HTERT RPE-1 (cell line): ENCODE results near the gene SPZ1.
"Not testable (repeated sequence)": the region's sequence is repeated elsewhere in the genome, so short reads cannot be mapped to it uniquely, and the experiment has no call there.

Experiments
- in situ Hi-C: fragments of 300-500 bp; cut with MboI; formaldehyde crosslinking; loops from 4 replicates; pipeline ENCODE4 v1.14.3; 2020; ENCODE audit warnings: low sequenced_read_pairs

SPZ1 gene

DNA sequence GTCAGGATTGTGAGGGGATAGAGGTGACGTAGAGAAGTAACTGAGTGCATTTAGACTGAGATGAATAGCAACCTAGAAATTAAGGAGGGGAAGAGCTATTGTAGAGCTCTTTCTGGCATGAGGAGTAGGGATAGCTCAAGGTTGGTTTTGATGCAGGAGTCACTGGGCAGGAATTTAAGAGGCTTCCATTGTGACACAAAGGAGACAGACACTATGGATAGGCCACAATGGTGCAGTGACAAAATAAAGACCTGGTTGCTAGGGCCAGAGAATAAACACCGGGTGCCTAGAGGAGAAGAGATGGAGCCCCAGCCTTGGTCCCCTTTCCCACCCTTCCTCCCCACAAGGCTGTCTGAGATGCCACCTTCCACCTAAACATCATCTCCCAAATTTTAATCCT is at the start of gene SPZ1:
SPZ1 (plus strand) TSS at position 301 of the 400 bp plus-strand sequence. CDS start 214 bp downstream, outside the sequence.
- in situ Hi-C loops, result no loop called here

DNA sequence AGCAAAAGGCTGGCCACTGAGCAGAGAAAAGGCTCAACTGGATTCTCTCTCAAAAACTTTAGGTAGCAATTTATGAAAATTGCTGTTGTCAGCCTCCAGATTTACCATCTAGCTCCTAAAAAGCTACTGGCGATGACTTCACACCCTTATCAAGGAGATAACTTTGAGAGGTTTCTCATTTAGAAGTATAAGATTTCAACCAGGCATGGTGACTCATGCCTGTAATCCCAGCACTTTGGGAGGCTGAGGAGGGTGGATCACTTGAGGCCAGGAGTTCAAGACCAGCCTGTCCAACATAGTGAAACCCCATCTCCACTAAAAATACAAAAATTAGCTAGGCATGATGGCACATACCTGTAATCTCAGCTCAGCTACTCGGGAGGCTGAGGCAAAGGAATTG is 49.3 kb upstream of the SPZ1 start:
- in situ Hi-C loops, result not testable (repeated sequence)

- in situ Hi-C loops, result no loop called here
Observed at GRCh38 chr5:80275347-80275746, 44.5 kb upstream of the SPZ1 start.

DNA sequence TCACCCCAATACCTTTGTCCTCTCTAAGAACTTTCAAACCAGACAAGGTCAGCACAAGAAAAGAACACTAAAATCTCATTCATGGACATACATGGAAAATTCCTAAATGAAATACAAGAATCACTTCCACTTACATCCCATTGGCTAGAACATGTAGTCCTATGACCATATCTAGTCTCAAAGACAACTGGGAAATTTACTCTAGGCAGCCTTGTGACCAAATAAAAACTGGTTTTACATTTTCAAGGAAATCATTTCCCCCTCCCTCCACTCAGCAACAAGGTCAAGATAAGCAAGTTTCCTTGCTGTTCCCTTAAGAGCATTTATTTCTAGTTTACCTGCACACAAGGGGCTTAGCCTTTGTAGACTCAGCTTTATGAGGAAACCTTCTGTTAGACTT is 43.6 kb upstream of the SPZ1 start:
- in situ Hi-C loops, result no loop called here

DNA sequence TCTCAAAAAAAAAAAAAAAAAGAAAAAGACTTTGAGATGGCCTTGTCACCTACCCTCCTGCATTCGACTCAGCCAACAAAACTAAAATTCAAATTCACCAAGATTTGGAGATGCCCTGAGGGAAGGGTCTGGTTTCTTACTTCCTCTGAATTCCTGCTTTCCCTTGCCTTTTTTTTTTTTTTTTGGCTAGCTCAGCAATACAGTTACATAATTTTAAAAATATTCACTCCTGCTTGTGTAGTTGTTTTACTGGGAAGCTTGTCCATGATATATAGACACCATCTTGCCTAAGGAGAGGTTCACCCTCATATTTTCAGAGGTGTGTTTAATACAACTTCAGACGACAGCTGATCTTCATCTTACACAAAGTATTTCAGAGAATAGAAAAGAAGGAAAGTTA is 42.6 kb upstream of the SPZ1 start:
- in situ Hi-C loops, result no loop called here

- in situ Hi-C loops, result no loop called here
Observed at GRCh38 chr5:80282054-80282453, 37.7 kb upstream of the SPZ1 start.

DNA sequence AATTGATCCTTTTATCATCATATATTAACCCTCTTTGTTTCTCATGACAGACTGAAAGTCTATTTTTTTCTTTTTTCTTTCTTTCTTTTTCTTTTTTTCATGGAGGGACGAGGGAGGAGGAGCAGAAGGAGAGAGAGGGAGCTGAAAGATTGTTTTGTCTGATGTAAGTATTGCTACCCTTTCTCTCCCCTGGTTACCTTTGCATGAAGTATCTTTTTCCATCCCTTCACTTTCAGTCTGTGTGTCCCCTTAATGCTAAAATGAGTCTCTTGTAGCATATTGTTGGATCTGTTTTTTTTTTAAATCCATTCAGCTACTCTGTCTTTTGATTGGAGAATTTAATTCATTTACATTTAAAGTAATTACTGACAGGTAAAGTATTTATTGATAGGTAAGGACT is 36.4 kb upstream of the SPZ1 start:
- in situ Hi-C loops, result no loop called here

GRCh38 chr5:80284720-80285119 is 35.1 kb upstream of the SPZ1 start:
- in situ Hi-C loops, result no loop called here

DNA sequence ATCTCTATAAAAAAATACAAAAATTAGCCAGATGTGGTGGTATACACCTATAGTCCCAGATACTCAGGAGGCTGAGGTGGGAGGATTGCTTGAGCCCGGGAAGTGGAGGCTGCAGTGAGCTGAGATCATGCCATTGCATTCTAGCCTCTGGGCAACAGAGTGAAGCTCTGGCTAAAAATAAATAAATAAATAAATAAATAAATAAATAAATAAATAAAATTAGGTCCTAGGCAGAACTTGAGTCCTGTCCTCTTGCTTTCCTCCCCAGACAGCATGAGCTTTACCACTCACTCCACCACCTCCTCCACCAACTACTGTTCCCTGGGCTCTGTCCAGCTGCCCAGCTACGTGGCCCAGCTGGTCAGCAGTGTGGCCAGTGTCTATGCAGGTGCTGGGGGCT is 31.6 kb upstream of the SPZ1 start:
- in situ Hi-C loops, result no loop called here

GRCh38 chr5:80289320-80289719 is 30.5 kb upstream of the SPZ1 start:
- in situ Hi-C loops, result no loop called here

GRCh38 chr5:80291761-80292160 is 28.0 kb upstream of the SPZ1 start:
- in situ Hi-C loops, result no loop called here

GRCh38 chr5:80296121-80296520 is 23.7 kb upstream of the SPZ1 start:
- in situ Hi-C loops, result no loop called here

DNA sequence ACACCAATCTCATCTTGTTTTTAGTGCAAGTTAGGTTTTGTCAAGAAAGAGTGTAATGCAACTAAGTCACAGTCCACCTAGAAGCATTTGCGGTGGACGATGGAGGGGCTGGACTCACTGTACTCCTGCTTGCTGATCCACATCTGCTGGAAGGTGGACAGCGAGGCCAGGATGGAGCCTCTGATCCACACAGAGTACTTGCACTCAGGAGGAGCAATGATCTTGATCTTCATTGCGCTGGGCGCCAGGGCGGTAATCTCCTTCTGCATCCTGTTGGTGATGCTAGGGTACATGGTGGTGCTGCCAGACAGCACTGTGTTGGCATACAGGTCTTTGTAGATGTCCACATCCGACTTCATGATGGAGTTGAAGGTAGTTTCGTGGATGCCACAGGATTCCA is 20.2 kb upstream of the SPZ1 start:
- in situ Hi-C loops, result no loop called here

GRCh38 chr5:80300125-80300524 is 19.7 kb upstream of the SPZ1 start:
- in situ Hi-C loops, result no loop called here

GRCh38 chr5:80300796-80301195 is 19.0 kb upstream of the SPZ1 start:
- in situ Hi-C loops, result not testable (repeated sequence)

- in situ Hi-C loops, result not testable (repeated sequence)
Observed at GRCh38 chr5:80301342-80301741, 18.5 kb upstream of the SPZ1 start.

GRCh38 chr5:80302636-80303035 is 17.2 kb upstream of the SPZ1 start:
- in situ Hi-C loops, result no loop called here

DNA sequence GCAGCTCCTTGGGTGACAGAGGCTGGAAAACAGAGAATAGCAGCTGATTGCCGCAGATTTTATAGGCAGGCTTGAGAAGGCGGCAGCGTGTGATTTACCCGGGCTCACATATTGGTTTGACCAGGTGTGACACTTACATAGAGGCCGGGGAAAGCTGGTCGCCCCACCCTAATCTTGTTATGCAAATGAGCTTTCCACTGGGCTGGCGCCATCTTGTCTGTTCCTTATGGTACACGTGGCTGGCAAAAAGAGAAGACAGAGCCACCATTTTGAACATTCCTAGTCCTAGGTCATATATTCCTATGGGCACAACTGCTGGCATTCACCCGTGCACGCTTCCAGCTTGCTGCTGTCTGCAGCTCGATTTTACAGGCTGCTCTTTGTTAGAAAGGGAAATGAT is 11.3 kb upstream of the SPZ1 start:
- in situ Hi-C loops, result no loop called here

- in situ Hi-C loops, result no loop called here
Observed at GRCh38 chr5:80309871-80310665, 9.7 kb upstream of the SPZ1 start.

DNA sequence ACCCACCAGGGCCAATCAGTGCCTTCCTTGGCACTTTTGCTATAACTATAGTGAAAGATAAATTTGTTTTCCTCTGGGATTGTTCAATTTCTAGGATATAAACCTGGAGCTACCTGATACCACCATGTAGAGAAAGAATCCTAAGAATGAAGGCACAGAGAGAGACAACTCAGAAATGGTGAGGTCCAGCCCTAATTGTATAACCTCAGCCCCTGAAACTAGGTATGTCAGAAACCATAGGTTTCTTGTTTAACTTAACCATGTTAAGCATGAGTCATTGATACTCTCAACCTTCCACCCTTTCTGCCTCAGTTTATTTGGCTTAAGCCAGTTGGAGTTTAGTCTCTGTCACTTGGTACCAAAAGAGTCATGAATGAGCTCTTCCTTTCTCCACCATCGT is 4.6 kb upstream of the SPZ1 start:
- in situ Hi-C loops, result no loop called here

GRCh38 chr5:80318212-80318611 is 1.6 kb upstream of the SPZ1 start:
- in situ Hi-C loops, result no loop called here

- in situ Hi-C loops, result no loop called here
Observed at GRCh38 chr5:80324912-80325311, 5.1 kb downstream of the SPZ1 start.

- in situ Hi-C loops, result no loop called here
Observed at GRCh38 chr5:80326468-80326867, 6.7 kb downstream of the SPZ1 start.
